Endodermal cell (in vitro differentiated cells): ENCODE measurements around the gene DLX2. TPM values are rescaled to one million over a fixed set of nuclear protein-coding genes. Genes with fewer than 3 reads are reported as not detected.

Experiments used
- DNase-seq: peaks from one replicate; pipeline ENCODE4 v3.0.0-alpha.2; 2017
- H3K27ac ChIP-seq: 2 replicates; pipeline ENCODE4 v1.5.1; 2013; ENCODE audit warnings: mild to moderate bottlenecking, low read depth, low read length, moderate library complexity
- H3K27me3 ChIP-seq: 2 replicates; pipeline ENCODE4 v1.6.1; 2013; ENCODE audit warnings: mild to moderate bottlenecking, low read length, moderate library complexity; ENCODE audit not compliant: insufficient read depth, control insufficient read depth, poor library complexity, severe bottlenecking
- H3K36me3 ChIP-seq: 2 replicates; pipeline ENCODE4 v1.7.0; 2013; ENCODE audit warnings: mild to moderate bottlenecking, low read length, moderate library complexity; ENCODE audit not compliant: control insufficient read depth, insufficient read depth
- H3K4me1 ChIP-seq: one replicate; pipeline ENCODE4 v1.7.0; 2013; ENCODE audit warnings: low read length; ENCODE audit not compliant: control insufficient read depth, insufficient read depth
- H3K4me3 ChIP-seq: 2 replicates; pipeline ENCODE4 v1.5.1; 2013; ENCODE audit warnings: mild to moderate bottlenecking, low read length, moderate library complexity
- H3K9ac ChIP-seq: 2 replicates; pipeline ENCODE4 v1.6.1; 2013; ENCODE audit warnings: mild to moderate bottlenecking, low read length, moderate library complexity; ENCODE audit not compliant: poor library complexity, severe bottlenecking; ENCODE audit errors: extremely low read depth
- H3K9me3 ChIP-seq: 2 replicates; pipeline ENCODE4 v1.6.1; 2013; ENCODE audit warnings: mild to moderate bottlenecking, low read length, moderate library complexity; ENCODE audit not compliant: control insufficient read depth
- H3K27ac Mint-ChIP-seq: 2 replicates; pipeline ENCODE4 v1.8.0; 2020; ENCODE audit warnings: mixed read lengths
- H3K27me3 Mint-ChIP-seq: 2 replicates; pipeline ENCODE4 v1.8.0; 2021; ENCODE audit warnings: mild to moderate bottlenecking, mixed read lengths; ENCODE audit not compliant: insufficient read depth
- H3K36me3 Mint-ChIP-seq: 2 replicates; pipeline ENCODE4 v1.8.0; 2020; ENCODE audit warnings: low read depth, mixed read lengths
- H3K4me1 Mint-ChIP-seq: 2 replicates; pipeline ENCODE4 v1.8.0; 2020; ENCODE audit warnings: mixed read lengths
- H3K4me3 Mint-ChIP-seq: 2 replicates; pipeline ENCODE4 v1.8.0; 2020; ENCODE audit warnings: mild to moderate bottlenecking, moderate library complexity, mixed read lengths
- H3K9me3 Mint-ChIP-seq: 2 replicates; pipeline ENCODE4 v1.8.0; 2020; ENCODE audit warnings: mild to moderate bottlenecking, mixed read lengths
- CTCF ChIP-seq: fragments of 200-600 bp; sonication (generic); conservative IDR thresholded peaks from 2 replicates; pipeline ENCODE4 v1.5.0; 2021; ENCODE audit warnings: antibody characterized with exemption, mild to moderate bottlenecking
- WGBS, 2 experiments: methylation state at CpG; one replicate each; pipeline versions ENCODE4 v1.1.5 to v1.1.7; 2013; ENCODE audit warnings: missing lambda C conversion rate in 2 of 2, mixed read lengths in 1 of 2; ENCODE audit not compliant: insufficient coverage in 1 of 2, insufficient read length in 1 of 2; 5-methylcytosine and 5-hydroxymethylcytosine counted together
- total RNA-seq, 2 donors: library from RNA; stranded (reverse); fragmentation: NEBNext Ultra II Directional in 1 of 2; extraction: Animal tissue kit (Norgen Biotek cat#: 25700) in 1 of 2; gene quantifications; 2 replicates in 1 of 2; 3 replicates in 1 of 2; pipeline ENCODE4 v1.2.1, GENCODE V29; 2021

Gene DLX2
- total RNA-seq, 2 donors from 2014 or later, result 0.13 TPM; not detected in 1

- Histone ChIP-seq H3K9me3 (no peaks in the 10 kb centered on the region), H3K27me3 (peaks cover 37% of the 10 kb centered on the region), H3K36me3 (no peaks in the 10 kb centered on the region), H3K9ac (no peak overlapping the region), H3K4me1 (no peaks in the 10 kb centered on the region), H3K27ac (no peak overlapping the region), H3K4me3 (no peak overlapping the region)
- Mint-ChIP-seq H3K4me3 (no peak overlapping the region), H3K36me3 (no peaks in the 10 kb centered on the region), H3K4me1 (peaks cover 6% of the 10 kb centered on the region), H3K27me3 (peaks cover 58% of the 10 kb centered on the region), H3K9me3 (no peaks in the 10 kb centered on the region), H3K27ac (no peak overlapping the region)
- no peak for TF ChIP-seq CTCF
- DNase-seq, result peak; percentile 58
- 84 to 91% methylated on average over 18 to 30 of the region's 31 CpGs for WGBS, 2 experiments
Observed at GRCh38 chr2:172109988-172110811, 7.5 kb upstream of the DLX2 start.

GRCh38 chr2:172109256-172109987, 6.7 kb upstream of the DLX2 start:
- H3K4me3 ChIP-seq, result no peak overlapping the region
- peaks cover 65% of the 10 kb centered on the region for H3K27me3 Mint-ChIP-seq
- H3K9me3 ChIP-seq, result no peaks in the 10 kb centered on the region
- H3K4me1 Mint-ChIP-seq, result peaks cover 6% of the 10 kb centered on the region
- 81 to 89% methylated on average over 13 to 29 of the region's 29 CpGs for WGBS, 2 experiments
- no peaks in the 10 kb centered on the region for H3K9me3 Mint-ChIP-seq
- H3K36me3 Mint-ChIP-seq, result no peaks in the 10 kb centered on the region
- no peak overlapping the region for H3K4me3 Mint-ChIP-seq
- DNase-seq, result no peak
- H3K9ac ChIP-seq, result no peak overlapping the region
- H3K27me3 ChIP-seq, result peaks cover 45% of the 10 kb centered on the region
- no peak for TF ChIP-seq CTCF
- H3K27ac Mint-ChIP-seq, result no peak overlapping the region
- H3K4me1 ChIP-seq, result no peaks in the 10 kb centered on the region
- H3K36me3 ChIP-seq, result no peaks in the 10 kb centered on the region
- H3K27ac ChIP-seq, result no peak overlapping the region

GRCh38 chr2:172108587-172108930, 5.9 kb upstream of the DLX2 start:
- Mint-ChIP-seq H3K4me1 (peaks cover 8% of the 10 kb centered on the region), H3K9me3 (no peaks in the 10 kb centered on the region), H3K4me3 (no peak overlapping the region), H3K36me3 (no peaks in the 10 kb centered on the region), H3K27ac (no peak overlapping the region), H3K27me3 (peaks cover 72% of the 10 kb centered on the region)
- no peak for TF ChIP-seq CTCF
- DNase-seq, result no peak
- Histone ChIP-seq H3K4me1 (no peaks in the 10 kb centered on the region), H3K9ac (no peak overlapping the region), H3K9me3 (no peaks in the 10 kb centered on the region), H3K27me3 (peaks cover 53% of the 10 kb centered on the region), H3K36me3 (no peaks in the 10 kb centered on the region), H3K4me3 (no peak overlapping the region), H3K27ac (no peak overlapping the region)
- 88 to 97% methylated on average over 5 to 8 of the region's 8 CpGs for WGBS, 2 experiments
